Measurements from ENCODE around the gene NCL.

The NCL gene, protein sequence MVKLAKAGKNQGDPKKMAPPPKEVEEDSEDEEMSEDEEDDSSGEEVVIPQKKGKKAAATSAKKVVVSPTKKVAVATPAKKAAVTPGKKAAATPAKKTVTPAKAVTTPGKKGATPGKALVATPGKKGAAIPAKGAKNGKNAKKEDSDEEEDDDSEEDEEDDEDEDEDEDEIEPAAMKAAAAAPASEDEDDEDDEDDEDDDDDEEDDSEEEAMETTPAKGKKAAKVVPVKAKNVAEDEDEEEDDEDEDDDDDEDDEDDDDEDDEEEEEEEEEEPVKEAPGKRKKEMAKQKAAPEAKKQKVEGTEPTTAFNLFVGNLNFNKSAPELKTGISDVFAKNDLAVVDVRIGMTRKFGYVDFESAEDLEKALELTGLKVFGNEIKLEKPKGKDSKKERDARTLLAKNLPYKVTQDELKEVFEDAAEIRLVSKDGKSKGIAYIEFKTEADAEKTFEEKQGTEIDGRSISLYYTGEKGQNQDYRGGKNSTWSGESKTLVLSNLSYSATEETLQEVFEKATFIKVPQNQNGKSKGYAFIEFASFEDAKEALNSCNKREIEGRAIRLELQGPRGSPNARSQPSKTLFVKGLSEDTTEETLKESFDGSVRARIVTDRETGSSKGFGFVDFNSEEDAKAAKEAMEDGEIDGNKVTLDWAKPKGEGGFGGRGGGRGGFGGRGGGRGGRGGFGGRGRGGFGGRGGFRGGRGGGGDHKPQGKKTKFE

DNA sequence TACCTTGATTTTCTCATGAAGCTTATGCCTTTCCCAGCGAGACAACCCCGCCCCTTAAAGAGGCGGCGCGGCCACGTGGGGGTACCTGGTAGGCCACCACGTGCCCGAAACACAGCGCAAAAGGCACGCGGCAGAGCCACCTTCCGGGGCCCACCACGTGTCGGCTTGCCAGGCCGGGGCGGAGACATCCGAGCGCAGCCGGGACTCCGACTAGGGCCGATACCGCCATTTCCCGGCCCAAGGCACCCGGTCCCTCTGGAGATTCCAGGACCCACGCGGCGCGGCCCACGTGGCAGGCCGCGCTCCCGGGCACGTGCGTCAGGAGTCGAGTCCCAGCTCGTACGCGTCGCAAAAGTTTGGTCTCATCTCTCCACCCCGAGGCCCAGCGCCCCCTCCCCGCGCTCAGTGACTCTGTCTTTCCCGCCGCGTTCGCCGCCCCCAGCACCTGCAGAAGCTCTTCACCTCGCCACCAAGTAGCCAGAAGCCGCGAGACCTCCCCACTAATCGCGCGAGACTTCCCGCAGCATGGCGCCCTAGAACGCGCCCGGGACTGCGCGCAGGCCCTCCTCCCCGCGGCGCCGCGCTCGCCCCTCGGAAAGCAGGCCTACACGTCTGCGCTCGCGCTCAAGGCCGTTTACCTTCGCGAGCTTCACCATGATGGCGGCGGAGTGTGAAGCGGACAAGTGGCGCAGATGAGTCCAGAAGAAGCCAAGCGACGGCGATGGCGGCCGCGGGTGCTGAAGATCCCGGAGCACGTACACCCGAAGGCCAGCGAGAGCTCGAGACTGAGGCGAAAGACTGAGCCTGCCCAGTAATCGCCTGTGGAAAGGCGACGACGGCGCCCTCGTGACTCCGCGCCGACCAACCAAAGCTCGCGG lies at the start of gene NCL:
NCL (minus strand) TSS at position 787 of the 878 bp plus-strand sequence; CDS start at position 656, 131 bp downstream.
- DNase-seq, result peak; percentile 74

DNA sequence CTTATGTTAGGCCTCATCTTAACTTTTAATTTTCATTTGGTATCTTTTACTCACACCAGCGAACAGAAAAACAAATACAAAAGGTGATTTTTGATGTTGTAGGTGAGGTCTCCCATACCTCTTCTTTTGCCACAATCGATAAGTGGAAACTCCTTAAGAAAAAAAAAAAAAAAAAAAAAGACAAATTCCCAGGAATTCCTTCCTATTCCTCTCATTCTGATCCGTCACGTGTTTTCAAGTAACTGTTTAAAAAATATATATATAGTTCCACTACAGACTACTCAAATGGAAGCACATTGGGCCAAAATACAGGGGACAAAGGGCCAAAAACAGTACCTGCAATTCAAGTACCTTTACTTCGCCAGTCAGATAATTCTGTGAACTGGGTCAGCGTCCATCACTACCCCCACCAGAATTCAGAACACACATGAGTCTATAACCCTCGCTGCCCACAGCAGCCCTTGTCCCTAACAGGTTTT lies 49.5 kb upstream of the NCL start:
- DNase-seq, result no peak

DNA sequence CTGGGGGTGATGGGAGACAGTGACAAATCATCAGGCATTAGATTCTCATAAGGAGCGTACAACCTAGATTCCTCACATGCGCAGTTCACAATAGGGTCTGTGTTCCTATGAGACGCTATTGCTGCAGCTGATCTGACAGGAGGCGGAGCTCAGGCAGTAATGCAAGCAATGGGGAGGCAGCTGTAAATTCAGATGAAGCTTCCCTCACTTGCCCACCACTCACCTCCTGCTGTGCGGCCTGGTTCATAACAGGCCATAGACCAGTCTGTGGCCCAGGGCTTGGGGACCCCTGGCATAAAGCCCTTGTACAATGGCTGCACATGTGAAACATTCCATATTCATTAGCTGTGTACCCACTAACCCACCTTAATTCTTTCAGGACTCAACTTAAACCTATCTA lies 47.9 kb upstream of the NCL start:
- DNase-seq, result no peak

DNA sequence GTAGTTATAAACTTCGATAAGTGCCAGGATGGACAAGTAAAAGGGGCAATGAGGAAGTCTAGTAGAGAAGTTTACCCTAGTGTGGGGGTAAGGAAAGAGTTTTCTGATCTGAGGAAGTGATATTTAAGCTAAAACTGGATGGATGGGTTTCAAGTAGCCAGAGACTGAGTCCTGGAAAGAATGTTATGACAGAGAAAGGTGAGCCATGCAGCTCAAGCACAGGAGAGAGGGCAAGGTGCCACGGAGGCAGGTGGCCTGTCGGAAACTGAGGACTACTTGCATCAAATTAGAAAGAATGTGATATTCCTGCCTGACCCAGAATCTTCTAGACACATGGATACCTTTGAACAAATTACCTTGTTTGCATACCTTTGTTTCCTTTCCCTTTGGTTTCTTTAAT lies 39.5 kb upstream of the NCL start:
- no peak for DNase-seq

DNA sequence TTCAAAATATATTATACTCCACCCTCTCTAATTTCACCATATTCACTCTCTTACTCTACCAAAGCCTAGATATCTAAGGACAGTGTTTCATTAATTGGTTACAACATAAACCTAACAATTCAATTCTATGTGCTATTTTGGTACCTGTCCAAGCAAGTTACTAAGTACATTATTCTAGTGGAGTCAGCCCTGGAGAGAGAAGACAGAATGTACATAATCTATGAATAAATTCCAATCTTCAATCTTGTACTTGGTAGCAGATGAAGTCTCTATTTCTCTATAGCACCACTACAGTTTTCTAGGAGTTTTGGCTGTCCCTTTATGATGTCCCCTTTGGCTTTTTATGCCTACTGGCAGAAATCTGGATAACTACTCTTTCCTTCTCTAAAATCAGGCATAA lies 38.3 kb upstream of the NCL start:
- no peak for DNase-seq

DNA sequence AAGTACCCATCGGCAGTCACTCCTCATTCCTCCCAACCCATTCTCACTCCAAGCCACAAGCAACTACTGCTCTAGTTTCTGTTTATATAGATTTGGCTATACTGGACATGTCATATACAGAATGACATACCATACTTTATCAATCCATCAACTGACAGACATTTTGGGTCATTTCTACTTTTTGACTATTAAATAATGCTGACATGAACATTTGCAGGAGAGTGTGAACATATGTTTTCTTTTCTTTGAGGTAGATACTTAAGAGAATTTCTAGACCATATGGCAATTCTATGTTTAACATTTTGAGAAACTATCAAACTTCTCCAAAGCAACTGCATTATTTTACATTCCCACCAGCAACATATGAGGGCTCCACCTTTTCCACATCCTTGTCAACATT lies 33.4 kb upstream of the NCL start:
- DNase-seq, result no peak

DNA sequence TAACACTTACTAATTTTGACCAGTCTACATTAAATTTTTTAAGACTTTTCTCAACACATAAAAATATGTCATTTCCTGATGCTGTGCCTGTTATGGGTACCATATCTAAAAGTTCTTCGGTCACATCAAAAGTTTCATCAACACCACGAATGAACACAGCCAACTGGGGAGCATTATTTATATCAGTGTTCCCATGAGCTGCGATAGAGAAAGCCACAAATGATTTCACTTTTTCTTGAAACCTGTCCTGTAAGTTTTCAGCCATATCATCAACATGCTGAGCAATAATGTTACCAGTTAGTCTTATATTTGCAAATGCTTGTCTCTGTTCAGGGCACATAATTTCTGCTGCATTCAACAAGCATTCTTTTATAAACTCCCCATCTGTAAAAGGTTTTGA lies 30.4 kb upstream of the NCL start:
- DNase-seq, result no peak

DNA sequence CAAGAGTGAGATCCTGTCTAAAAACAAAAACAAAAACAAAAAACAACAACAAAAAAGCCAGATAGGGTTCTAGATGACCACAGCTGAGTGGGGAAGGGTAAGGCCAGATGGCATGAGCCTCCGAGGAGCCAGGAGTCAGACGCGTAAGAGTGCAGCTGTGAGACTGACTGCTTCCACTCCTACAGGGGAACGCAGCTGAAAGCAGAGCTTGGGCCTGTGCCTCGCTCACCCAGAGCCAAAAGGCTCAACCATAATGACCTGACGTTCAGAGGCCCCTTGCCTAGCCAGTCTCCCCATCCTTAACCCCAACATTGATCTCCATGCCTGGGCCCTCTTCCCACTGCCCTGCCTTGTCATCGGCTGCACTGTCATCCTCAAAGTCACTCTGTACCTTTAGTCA lies 26.5 kb upstream of the NCL start:
- DNase-seq, result no peak

DNA sequence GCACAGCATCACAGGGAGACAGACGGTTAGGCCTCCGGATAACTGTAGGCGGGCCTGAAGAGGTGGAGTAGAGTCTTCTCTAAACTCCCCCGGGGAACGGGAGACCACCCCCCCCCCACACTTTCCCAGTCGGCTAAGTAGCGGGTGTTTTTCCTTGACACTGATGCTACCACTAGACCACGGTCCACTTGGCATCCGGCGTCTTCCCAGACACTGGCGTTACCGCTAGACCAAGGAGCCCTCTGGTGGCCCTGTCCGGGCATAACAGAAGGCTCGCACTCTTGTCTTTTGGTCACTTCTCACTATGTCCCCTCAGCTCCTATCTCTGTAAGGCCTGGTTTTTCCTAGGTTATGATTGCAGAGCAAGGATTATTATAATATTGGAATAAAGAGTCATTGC lies 25.7 kb upstream of the NCL start:
- no peak for DNase-seq

DNA sequence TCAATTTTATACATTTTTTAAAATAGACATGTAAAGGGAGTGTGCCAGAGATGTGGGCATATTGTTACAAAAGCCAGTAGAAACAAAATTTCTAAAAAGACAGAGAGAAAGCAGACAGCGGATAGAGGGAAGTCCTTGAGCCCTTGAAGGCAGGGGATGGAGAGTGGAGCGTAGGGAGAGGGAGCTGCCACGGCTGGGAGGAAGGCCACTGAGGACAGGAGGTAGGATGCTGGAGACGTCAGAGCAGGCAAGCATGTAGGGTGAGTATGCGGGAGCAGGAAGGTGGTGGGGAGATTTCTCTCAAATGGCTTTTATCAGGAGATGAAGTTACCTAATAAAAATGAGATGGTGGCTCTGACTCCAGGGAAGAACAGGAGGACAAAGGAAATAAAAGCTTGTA lies 24.0 kb upstream of the NCL start:
- DNase-seq, result no peak

DNA sequence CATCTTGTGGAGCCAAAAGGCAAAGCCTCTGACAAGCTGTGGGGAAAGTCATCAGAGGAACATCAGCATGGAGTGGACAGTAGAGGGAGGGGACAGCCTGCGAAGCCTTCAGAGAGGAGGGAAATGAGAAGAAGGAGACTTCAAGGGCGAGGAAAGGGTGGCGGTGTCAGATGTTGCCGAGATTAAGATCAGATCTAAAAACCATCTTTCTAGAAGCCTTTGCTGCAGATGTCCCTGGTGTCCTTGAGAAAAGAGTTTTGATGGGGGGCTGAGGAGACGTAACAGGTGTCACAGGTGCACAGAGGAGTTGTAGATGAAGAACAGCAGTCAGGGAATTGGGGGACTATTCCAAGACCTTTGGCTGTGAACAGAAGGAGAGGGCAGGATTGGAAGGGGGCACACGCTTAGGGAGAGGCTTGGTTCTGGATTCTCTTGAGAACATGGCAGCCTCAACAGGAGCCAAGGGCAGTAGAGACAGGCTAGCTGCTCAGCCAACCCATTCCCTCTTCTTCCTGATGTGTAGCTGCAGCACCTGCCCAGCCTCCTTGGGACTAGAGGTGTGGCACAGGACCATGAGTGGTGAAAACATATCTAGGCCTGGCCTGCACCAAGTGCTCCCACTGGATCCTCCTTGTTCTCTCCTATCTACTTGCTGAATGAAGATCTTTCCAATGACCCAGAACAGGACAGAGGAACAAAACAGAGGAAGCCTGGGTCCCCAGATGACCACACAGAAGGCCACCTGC lies 22.7 kb upstream of the NCL start:
- DNase-seq, result no peak

DNA sequence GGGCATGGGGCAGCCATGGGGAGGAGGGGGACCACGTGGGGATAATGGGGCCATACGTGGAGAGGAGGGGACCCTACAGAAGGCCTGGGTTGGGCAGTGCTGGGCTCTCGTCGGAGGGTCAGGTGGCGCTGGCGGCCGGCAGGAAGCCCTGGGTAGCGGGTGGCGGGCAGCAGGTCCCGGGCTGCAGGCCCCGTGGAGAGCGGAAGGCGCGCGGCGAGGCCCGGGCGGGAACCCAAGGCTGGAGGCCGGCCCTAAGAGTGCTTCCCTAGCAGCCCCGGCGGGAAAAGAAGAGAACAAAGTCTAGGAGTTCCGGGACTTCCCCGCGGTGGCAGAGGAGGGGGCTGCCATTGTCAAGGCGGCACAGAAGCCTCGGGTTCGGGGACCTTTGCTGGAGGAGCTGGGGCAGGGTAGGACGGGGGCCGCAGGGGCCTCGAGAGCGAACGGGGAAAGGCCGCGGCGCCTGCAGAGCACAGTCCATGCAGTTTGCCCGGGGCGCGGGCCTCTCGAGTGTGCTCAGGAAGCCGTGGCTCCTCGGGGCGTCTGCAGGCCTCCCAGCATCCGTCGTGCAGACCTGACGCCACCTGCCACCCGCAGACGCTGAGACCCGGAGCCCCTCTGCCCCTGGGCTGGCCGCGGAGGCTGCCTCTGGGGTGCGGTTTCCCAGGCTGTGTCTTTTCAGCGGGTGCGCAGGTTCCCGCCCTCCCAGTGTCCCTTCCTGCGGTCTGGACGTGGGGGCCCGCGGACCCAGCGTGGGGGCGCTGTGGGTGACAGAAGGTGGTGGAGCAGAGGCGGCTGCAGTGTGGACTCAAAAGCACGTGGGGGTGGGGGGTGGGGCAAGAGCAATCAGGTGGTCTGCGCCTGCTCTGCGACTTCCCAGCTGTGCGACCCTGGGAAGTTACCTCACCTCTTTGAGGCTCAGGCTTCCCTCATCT lies 19.4 kb upstream of the NCL start:
- no peak for DNase-seq

DNA sequence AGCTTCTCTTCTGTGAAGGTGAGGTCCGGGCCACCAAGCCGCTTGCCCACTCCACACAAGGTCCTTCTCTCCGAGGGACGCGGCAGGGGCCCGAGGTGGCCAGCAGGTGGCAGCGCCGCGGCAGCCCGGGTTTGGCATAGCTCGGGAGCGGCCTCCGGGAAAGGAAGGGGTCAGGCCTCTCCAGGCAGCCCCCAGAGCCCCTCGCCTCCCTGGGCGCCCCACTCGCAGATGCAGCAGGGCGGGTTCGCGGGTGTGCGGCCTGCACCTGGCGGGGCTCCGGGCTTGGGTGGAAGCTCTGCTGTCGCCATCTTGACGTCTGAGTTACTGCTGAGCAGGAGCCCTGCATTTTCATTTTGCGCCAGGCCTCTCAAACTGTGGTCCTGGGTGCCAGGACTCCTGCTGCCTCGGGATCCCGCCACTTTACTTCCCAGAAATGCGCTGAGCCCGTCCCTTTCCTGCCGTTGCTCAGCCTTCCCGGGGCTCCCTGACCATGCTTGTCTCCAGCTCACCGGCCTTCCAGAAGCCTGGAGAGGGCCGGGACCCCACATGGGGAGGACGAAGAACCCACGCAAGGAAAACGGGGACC lies 18.6 kb upstream of the NCL start:
- DNase-seq, result no peak

DNA sequence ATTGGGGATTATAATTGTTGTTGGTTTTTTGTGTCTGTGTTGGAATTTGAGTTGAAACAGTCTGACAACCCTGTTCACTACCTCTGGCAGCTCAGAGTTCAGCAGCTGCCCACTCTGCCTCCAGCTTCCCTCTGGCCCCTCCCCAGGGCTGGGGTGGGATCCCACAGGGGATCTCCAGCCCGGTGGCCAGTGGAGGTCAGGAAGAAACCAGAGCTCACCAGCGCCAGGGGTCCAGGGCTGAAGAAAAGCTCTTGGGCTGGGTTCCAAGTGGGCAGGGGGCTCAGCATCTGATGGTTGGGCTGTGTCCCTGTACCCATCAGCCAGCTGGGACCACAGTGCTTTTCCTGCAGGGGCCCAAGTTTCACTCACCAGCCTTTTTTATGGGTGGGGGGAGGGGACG lies 16.5 kb upstream of the NCL start:
- DNase-seq, result no peak

DNA sequence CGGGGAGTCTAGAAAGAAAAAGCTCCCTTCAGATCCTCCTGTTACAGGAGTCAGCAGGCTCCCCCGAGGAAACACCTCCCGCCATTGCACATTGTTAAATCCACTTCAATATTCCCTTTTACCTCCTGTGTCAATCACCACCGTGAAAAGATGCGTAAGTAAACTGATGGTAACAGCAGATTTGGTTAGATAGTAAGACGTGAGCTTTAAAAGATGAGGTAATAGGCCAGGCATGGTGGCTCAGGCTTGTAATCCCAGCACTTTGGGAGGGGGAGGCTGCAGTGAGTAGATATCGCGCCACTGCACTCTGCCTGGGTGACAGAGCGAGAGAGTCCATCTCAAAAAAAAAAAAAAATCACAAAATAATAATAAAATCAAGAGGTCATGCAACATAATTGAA lies 15.2 kb upstream of the NCL start:
- no peak for DNase-seq

DNA sequence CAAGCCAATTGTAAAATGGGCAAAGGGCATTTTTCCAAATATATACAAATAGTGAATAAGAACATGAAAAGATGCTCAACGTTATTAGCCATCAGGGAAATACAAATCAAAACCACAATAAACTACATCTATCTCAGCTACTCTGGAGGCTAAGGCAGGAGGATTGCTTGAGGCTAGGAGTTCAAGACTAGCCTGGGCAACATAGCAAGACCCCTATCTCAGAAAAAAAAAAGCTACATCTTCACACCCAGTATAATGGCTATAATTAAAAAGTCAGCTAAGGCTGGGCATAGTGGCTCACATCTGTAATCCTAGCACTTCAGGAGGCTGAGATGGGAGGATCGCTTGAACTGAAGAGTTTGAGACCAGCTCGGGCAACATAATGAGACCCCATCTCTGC lies 12.6 kb upstream of the NCL start:
- DNase-seq, result no peak

DNA sequence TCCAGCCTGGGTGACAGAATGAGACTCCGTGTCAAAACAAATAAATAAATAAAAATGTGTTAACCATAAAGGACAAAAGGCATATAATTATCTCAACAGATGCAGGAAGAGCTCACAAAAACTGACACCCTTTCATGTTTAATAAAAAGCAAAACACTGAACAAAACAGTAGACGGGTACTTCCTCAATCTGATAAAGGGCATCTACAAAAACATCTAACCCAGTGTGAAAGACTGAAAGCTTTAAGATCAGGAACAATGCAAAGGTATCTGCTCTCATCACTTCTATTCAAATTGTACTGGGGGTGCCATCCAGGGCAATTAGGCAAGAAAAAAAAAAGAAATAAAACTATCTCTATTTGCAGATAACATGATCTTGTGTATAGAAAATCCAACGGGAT lies 11.7 kb upstream of the NCL start:
- no peak for DNase-seq

DNA sequence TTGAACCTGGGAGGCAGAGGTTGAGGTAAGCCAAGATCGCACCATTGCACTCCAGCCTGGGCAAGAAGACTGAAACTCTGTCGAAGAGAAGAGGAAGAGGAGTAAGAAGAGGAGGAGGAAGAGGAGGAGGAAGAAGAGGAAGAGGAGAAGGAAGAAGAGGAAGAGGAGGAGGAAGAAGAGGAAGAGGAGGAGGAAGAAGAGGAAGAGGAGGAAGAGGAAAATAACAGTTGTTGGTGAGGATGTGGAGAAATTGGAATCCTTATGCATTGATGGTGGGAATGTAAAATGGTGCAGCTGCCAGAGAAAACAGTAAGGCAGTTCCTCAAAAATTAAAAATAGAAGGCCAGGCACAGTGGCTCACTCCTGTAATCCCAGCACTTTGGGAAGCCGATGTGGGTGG lies 8.5 kb upstream of the NCL start:
- no peak for DNase-seq

DNA sequence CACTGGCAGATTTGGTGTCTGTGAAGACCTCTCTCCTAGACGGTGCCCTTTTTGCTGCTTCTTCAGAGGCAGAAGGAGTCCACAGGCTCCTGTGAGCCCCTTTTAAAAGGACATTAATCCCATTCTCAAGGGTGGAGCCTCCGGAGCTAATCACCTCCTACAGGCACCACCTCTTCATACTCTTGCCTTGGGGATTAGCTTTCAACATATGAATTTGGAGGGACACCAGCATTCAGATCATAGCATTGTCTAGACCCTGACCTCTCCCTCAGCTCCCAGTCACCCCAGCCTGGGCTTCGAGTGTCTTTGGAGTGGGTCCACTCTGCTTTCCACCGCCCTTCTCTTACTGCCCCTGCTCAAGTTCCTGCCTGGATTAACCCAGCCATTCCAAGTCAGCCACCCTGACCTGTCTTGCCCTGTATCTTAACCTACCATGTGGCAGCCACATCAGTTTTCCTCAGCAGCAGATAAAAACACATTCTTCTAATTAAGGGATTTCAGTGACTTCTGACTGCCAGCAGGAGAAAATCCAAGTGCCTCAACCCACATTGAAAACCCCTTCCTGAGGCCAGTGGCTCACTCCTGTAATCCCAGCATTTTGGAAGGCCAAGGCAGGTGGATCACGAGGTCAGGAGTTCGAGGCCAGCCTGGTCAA lies 6.1 kb upstream of the NCL start:
- DNase-seq, result no peak

DNA sequence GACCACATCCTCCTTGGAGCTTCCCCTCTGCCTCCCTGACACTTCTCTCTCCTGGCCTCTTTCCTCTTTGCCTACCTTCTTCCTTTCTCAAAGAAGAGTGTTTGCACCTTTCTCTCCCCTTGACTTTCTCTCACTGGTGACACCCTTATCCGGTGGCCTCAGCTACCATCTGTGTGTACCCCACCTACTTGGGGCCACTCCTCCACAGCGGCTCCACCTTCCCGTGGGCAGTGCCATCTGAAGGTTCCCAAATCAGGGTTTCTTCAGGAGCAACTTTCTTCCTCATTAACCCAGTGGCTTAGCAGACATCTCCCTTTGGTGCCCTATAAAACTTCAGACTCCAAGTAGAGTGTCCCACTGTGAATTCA lies 5.3 kb upstream of the NCL start:
- no peak for DNase-seq

All from NCI-H2171 treated with DMSO at 0.1 percent for 48 hours (cell line).